Measurements from ENCODE around the gene MTHFD1L.
A peak's percentile ranks its signal among the peaks of the same experiment; 100 is the strongest.
"Not testable (repeated sequence)": the region's sequence is repeated elsewhere in the genome, so short reads cannot be mapped to it uniquely, and the experiment has no call there.

The MTHFD1L gene

DNA sequence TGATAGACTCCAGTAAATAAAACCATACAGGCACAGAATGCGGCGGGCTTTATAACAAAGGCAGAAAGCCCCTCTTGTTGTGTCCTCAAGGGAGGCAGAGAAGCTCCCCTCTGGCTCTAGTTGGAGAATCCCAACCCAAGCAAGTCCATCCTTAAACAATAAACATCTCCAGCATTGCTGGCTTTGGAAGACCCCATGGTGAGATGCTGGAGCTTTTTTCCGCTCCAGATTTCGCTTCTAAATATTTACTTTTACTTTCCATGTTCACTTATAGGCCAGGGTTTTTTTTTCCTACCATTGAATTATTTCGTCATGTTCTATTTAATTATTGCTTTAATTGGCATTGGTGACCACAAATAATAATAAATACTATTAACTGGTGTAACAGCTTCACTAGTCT lies 176.2 kb downstream of the MTHFD1L start:
- no peaks in the 10 kb centered on the region for H3K27me3 ChIP-seq (ENCODE audit: control insufficient read depth, insufficient read depth, low read length)
- H3K9me3 ChIP-seq (ENCODE audit: control insufficient read depth, insufficient read depth, low read length), result no peaks in the 10 kb centered on the region
- no peak overlapping the region for H3K4me3 ChIP-seq (ENCODE audit: low read depth, low read length)
- no peak overlapping the region for H3K9ac ChIP-seq (ENCODE audit: low read depth, low read length)
- H3K4me1 ChIP-seq (ENCODE audit: control insufficient read depth, insufficient read depth, low read length), result peaks cover 8% of the 10 kb centered on the region
- no peaks in the 10 kb centered on the region for H3K36me3 ChIP-seq (ENCODE audit: control insufficient read depth, insufficient read depth, low read length)

DNA sequence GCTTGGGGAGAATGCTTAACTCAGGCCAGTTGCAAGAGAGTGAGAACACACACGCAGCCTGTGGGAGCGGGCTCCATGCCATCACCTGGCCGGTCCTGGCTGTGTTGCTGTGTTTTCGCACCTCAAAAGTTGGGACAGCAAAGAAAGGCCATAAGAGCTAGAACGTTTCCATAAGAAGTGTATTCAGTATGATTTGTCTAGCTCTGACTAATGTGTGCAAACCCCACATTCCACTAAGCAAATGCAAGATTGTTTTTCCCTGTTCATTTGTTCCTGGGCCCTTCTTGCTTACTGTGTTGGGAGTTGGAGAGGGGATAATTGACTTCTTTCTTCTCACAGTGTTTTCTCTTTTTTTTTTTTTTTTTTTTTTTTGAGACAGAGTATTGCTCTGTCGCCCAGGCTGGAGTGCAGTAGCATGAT lies 177.4 kb downstream of the MTHFD1L start:
- not testable (repeated sequence) for H3K36me3 ChIP-seq (ENCODE audit: control insufficient read depth, insufficient read depth, low read length); H3K9ac ChIP-seq (ENCODE audit: low read depth, low read length); H3K4me1 ChIP-seq (ENCODE audit: control insufficient read depth, insufficient read depth, low read length); H3K4me3 ChIP-seq (ENCODE audit: low read depth, low read length); H3K9me3 ChIP-seq (ENCODE audit: control insufficient read depth, insufficient read depth, low read length); H3K27me3 ChIP-seq (ENCODE audit: control insufficient read depth, insufficient read depth, low read length)

DNA sequence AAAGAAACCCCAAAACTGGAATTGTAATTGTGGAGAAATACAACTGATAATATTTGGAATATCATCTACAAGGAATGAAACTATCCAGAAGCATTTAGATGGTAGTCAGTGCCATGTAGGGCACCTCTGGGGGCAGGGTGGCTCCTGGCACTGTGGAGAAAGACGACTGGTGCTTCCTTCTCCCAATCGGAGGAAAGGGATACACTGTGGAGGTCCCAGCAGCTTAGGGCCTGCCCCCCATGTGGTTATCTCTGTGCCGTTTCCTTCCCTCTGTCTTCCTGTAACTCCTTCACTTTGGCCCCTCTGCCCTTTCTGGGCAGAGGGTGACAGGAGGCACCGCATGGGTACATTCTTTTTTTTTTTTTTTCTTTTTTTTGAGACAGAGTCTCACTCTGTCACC lies 178.4 kb downstream of the MTHFD1L start:
- no peak overlapping the region for H3K4me3 ChIP-seq (ENCODE audit: low read depth, low read length)
- no peaks in the 10 kb centered on the region for H3K9me3 ChIP-seq (ENCODE audit: control insufficient read depth, insufficient read depth, low read length)
- H3K4me1 ChIP-seq (ENCODE audit: control insufficient read depth, insufficient read depth, low read length), result peaks cover 8% of the 10 kb centered on the region
- no peak overlapping the region for H3K9ac ChIP-seq (ENCODE audit: low read depth, low read length)
- H3K27me3 ChIP-seq (ENCODE audit: control insufficient read depth, insufficient read depth, low read length), result no peaks in the 10 kb centered on the region
- peaks cover 4% of the 10 kb centered on the region for H3K36me3 ChIP-seq (ENCODE audit: control insufficient read depth, insufficient read depth, low read length)

DNA sequence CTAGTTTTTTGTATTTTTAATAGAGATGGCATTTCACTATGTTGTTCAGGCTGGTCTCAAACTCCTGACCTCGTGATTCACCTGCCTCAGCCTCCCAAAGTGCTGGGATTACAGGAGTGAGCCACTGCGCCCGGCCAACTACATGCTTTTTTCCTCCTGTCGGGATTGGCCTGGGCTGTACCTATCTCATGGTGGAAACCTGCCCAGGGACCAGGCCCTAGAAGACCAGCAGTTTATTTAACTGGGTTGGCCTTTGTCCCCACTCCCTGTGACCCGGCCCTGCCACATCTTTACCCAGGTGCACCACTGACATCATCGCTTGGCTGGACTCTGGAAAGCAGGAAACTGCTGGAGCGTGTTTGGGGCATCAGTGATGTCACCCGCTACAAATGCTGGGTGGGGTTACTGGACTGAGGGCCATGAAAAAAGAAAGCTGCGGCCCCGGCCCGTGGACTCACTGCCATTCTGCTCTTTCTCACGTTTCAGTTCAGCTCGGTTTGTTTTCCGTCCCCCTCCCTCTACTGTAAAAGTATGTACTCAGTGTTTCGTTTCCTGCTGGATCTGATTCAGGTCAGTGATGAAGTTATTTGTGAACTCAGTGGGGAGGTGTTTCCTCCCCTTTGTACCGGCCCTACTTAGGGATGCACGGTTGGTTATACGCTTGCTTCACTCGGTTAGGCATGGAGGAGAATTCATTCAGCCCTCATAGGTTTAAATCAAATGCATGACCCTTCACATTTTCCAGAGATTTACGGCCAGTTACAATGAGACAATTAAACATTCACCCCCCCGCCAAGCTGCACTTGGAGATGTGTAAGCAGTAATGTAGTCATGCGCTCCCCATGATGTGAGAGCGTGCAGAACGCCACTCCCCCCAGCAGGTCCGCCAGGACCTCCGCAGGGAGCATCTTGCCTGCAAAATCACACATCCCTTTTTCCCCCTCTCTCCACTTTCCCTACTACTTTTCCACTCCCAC lies 179.3 kb downstream of the MTHFD1L start:
- Histone ChIP-seq H3K4me1 (ENCODE audit: control insufficient read depth, insufficient read depth, low read length) (peaks cover 8% of the 10 kb centered on the region), H3K27me3 (ENCODE audit: control insufficient read depth, insufficient read depth, low read length) (no peaks in the 10 kb centered on the region), H3K9me3 (ENCODE audit: control insufficient read depth, insufficient read depth, low read length) (no peaks in the 10 kb centered on the region), H3K36me3 (ENCODE audit: control insufficient read depth, insufficient read depth, low read length) (peaks cover 5% of the 10 kb centered on the region), H3K9ac (ENCODE audit: low read depth, low read length) (no peak overlapping the region), H3K4me3 (ENCODE audit: low read depth, low read length) (peak overlapping the region; percentile 5)

DNA sequence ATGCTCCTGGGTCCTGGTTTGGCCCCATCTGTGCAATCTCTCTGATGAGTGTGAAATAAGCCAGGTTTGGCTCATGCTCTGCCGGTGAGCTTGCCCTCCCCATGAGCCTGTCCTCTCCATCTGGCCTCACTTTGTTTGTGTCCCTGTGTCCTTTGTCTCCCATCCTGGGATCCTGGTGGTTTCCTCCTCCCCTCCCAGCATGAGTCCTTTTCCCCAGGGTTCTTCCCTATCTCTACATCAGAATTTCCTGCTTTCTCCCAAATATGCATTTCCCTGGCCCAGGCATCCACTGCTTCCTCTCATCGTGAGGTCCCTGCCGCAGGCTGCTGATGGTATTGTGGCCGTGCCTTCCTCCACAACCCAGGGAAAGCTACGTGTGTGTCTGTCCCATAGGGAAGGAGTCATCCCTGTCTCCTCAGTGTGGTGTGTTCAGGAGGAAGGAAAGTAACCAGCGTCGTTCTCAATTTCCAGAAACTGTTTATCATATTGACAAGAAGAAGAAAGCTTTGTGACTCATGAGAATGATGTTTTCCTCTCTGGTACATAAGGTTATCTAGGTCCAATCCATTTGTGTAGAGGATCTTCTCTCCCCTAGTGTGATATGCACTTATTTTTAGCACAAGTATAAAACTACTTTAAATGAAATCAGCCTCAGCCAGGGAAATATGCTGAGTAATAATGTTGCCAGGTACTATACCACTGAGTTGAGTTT lies 180.2 kb downstream of the MTHFD1L start:
- not testable (repeated sequence) for H3K9me3 ChIP-seq (ENCODE audit: control insufficient read depth, insufficient read depth, low read length); H3K4me3 ChIP-seq (ENCODE audit: low read depth, low read length); H3K36me3 ChIP-seq (ENCODE audit: control insufficient read depth, insufficient read depth, low read length); H3K4me1 ChIP-seq (ENCODE audit: control insufficient read depth, insufficient read depth, low read length); H3K9ac ChIP-seq (ENCODE audit: low read depth, low read length); H3K27me3 ChIP-seq (ENCODE audit: control insufficient read depth, insufficient read depth, low read length)

DNA sequence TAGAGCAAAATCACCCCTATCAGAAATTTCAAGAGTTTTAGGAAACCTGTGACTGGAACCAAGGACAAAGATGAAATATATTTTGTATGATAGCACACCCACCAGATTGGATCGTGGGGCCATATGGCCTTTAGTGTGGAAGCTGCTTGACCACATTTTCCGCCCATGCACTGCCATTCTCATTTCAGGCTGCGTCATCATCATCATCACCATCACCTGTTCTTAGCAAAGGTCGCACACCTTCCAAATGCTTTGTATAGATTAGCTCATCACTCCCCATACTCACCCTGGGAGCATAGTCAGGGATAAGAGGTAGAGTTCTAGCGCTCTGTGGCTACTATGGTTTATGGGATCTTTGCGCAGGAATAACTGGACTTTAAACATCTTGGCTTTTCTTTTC lies 185.7 kb downstream of the MTHFD1L start:
- Histone ChIP-seq H3K9me3 (ENCODE audit: control insufficient read depth, insufficient read depth, low read length) (no peaks in the 10 kb centered on the region), H3K9ac (ENCODE audit: low read depth, low read length) (no peak overlapping the region), H3K4me1 (ENCODE audit: control insufficient read depth, insufficient read depth, low read length) (no peaks in the 10 kb centered on the region), H3K27me3 (ENCODE audit: control insufficient read depth, insufficient read depth, low read length) (no peaks in the 10 kb centered on the region), H3K36me3 (ENCODE audit: control insufficient read depth, insufficient read depth, low read length) (peaks cover 9% of the 10 kb centered on the region), H3K4me3 (ENCODE audit: low read depth, low read length) (no peak overlapping the region)

DNA sequence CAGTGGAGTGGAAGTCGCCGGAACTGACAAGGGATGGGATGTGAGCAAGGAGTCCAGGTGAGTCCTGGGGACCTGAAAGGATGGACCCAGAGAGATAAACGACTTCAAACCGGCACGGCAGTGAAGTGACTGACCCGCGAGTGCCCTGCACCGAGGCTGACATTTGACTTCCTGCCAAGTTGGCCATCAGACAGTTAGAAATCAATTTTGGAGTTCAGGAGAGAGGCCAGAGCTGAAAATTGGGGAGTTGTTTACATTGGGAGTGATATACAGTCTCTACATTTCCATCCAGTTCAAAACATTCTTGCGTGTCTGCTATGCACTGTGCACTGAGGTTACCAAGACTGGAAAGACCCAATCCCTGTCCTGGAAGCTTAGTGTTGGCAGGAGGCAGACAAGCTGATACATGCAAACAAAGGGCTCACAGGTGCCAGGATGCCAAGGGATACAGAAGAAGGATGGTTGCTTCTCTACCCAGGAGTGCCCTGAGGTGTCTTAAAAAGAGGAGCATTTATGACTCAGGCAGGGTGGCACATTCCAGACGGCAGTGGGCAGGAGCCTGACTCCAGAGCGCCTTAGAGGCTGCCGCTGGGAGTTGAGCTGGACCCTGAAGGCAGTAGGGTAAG lies 186.6 kb downstream of the MTHFD1L start:
- no peaks in the 10 kb centered on the region for H3K27me3 ChIP-seq (ENCODE audit: control insufficient read depth, insufficient read depth, low read length)
- no peak overlapping the region for H3K9ac ChIP-seq (ENCODE audit: low read depth, low read length)
- peaks cover 9% of the 10 kb centered on the region for H3K36me3 ChIP-seq (ENCODE audit: control insufficient read depth, insufficient read depth, low read length)
- no peak overlapping the region for H3K4me3 ChIP-seq (ENCODE audit: low read depth, low read length)
- no peaks in the 10 kb centered on the region for H3K9me3 ChIP-seq (ENCODE audit: control insufficient read depth, insufficient read depth, low read length)
- no peaks in the 10 kb centered on the region for H3K4me1 ChIP-seq (ENCODE audit: control insufficient read depth, insufficient read depth, low read length)

DNA sequence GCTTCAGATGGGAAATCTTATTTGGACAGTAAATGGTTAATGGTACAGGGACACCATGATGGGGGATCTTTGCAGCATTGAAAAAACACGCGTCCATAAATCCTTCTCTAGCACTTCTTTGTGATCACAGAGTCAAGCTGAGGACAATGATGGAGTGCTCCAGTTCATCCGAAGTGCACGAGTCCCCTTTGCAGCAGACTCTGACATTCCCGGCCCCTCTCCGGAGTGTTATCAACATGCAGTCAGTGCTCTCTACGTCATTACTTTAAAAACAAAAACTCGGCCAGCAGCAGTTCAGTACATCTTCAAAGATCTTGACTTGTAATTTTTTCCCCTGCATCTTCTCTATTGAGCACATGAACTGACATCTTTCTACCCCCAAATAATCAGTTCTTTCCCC lies 188.8 kb downstream of the MTHFD1L start:
- no peak overlapping the region for H3K9ac ChIP-seq (ENCODE audit: low read depth, low read length)
- peaks cover 7% of the 10 kb centered on the region for H3K36me3 ChIP-seq (ENCODE audit: control insufficient read depth, insufficient read depth, low read length)
- no peaks in the 10 kb centered on the region for H3K4me1 ChIP-seq (ENCODE audit: control insufficient read depth, insufficient read depth, low read length)
- H3K27me3 ChIP-seq (ENCODE audit: control insufficient read depth, insufficient read depth, low read length), result no peaks in the 10 kb centered on the region
- no peaks in the 10 kb centered on the region for H3K9me3 ChIP-seq (ENCODE audit: control insufficient read depth, insufficient read depth, low read length)
- no peak overlapping the region for H3K4me3 ChIP-seq (ENCODE audit: low read depth, low read length)

DNA sequence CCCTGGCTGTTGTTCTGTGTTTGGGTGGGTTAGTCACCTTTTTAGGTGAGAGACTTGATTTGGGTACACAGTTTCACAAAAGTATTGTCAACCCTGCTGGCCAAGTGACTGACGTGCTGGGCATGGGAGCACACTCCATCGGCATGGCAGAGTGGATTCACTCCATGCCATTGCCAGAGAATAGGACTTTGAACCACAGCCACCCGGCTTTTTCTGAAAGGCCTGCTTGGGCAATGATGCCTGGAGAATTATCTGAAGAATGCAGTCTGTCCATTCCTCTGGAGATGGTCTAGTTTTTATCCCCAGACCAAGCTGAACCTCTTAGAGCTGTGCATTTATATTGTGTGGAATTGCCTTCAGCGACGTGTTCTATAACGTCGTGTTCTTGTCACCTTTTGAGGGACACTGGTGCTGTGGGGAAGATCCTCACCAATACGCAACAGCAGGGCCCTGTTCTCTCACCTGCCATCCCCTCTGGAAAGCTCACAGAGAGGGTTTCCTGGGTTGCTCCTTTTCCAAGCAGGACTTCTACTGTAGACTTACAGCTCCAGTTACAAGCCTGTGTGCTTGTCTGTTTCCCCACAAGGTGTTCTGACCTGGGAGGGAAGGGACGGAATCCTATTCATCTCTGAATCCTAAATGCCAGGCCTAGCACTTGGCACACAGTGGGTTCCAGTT lies 190.9 kb downstream of the MTHFD1L start:
- Histone ChIP-seq H3K36me3 (ENCODE audit: control insufficient read depth, insufficient read depth, low read length) (peaks cover 2% of the 10 kb centered on the region), H3K9ac (ENCODE audit: low read depth, low read length) (no peak overlapping the region), H3K4me3 (ENCODE audit: low read depth, low read length) (no peak overlapping the region), H3K4me1 (ENCODE audit: control insufficient read depth, insufficient read depth, low read length) (no peaks in the 10 kb centered on the region), H3K27me3 (ENCODE audit: control insufficient read depth, insufficient read depth, low read length) (no peaks in the 10 kb centered on the region), H3K9me3 (ENCODE audit: control insufficient read depth, insufficient read depth, low read length) (no peaks in the 10 kb centered on the region)

DNA sequence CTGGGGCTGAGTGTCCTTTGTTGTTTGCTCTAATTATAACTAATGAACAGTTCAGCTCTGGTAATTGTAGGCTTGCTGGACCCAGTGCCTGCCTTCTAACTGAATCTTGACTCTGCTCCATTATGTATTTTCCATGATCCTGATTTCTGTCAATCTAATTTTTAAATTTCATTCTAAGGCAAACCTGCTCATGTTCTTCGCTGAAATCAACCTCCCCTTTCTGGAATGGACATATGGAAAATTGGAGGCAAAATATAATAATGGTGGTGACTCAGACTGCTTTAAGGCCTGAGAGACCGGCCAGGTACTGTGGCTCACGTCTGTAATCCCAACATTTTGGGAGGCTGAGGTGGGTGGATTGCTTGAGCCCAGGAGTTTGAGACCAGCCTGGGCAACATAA lies 191.6 kb downstream of the MTHFD1L start:
- H3K9ac ChIP-seq (ENCODE audit: low read depth, low read length), result no peak overlapping the region
- no peak overlapping the region for H3K4me3 ChIP-seq (ENCODE audit: low read depth, low read length)
- no peaks in the 10 kb centered on the region for H3K27me3 ChIP-seq (ENCODE audit: control insufficient read depth, insufficient read depth, low read length)
- no peaks in the 10 kb centered on the region for H3K4me1 ChIP-seq (ENCODE audit: control insufficient read depth, insufficient read depth, low read length)
- H3K36me3 ChIP-seq (ENCODE audit: control insufficient read depth, insufficient read depth, low read length), result peaks cover 2% of the 10 kb centered on the region
- no peaks in the 10 kb centered on the region for H3K9me3 ChIP-seq (ENCODE audit: control insufficient read depth, insufficient read depth, low read length)

DNA sequence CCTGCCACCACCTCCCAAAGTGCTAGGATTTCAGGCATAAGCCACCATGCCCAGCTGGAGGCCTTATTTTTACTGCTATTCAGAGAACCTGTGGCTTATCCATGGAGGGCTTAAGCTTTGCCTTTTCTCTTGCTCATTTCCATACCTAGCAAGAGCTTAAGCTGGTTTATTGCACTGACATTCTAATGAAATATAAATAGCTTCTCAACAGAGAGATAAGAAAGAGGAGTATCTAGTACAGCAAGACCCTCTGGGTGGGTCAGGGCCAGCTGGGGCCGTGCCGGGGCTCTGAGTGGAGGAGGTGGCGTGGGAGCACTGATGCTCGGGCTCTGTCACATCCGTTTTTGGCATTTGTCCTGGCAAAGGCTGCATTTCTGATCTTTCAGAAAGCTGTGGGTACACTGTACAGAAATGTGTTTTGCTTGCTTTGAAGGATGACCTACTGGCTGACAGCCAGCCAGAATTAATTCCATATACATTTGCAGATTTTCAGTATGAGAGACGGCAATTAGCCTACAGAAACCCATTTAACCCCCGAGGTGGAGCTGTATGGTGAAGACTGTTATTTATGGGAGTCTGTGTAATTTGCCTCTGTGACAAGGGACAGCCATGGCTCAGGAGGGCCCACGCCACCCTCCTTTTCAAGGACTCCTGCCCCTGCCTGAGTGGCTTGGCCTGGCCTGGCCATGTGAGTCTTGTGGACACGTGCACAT lies 192.7 kb downstream of the MTHFD1L start:
- H3K36me3 ChIP-seq (ENCODE audit: control insufficient read depth, insufficient read depth, low read length), result peaks cover 2% of the 10 kb centered on the region
- H3K27me3 ChIP-seq (ENCODE audit: control insufficient read depth, insufficient read depth, low read length), result no peaks in the 10 kb centered on the region
- no peak overlapping the region for H3K4me3 ChIP-seq (ENCODE audit: low read depth, low read length)
- H3K4me1 ChIP-seq (ENCODE audit: control insufficient read depth, insufficient read depth, low read length), result no peaks in the 10 kb centered on the region
- H3K9ac ChIP-seq (ENCODE audit: low read depth, low read length), result no peak overlapping the region
- H3K9me3 ChIP-seq (ENCODE audit: control insufficient read depth, insufficient read depth, low read length), result no peaks in the 10 kb centered on the region
